Myocyte (in vitro differentiated cells): ENCODE measurements around the gene PHF20. TPM values are rescaled to one million over a fixed set of nuclear protein-coding genes. Genes with fewer than 3 reads are reported as not detected.
"Not testable (repeated sequence)": the region's sequence is repeated elsewhere in the genome, so short reads cannot be mapped to it uniquely, and the experiment has no call there.

Source experiments
- DNase-seq: peaks from one replicate; pipeline ENCODE4 v3.0.0-alpha.2; 2012; ENCODE audit warnings: low read depth
- polyA plus RNA-seq: library from polyadenylated mRNA; unstranded; fragments of >200 nt; gene quantifications from one replicate; pipeline ENCODE4 v1.2.1, GENCODE V29; 2012; ENCODE audit warnings: missing spikeins
- total RNA-seq: library from RNA; depleted of rRNA; stranded (reverse); fragments of >200 nt; gene quantifications from 2 replicates; pipeline ENCODE4 v1.2.3, GENCODE V29; 2014

Gene PHF20
- 27.1 and 28.5 TPM in 2 replicates for total RNA-seq
- polyA plus RNA-seq, result 25.1 TPM

GRCh38 chr20:35771689-35772562 lies at the start of gene PHF20:
Gene PHF20, plus strand, starts transcription at chr20:35772015. Its CDS starts 29,508 bp downstream, at chr20:35801523.
- peak; percentile 96 for DNase-seq

GRCh38 chr20:35723275-35723639 lies 48.6 kb upstream of the PHF20 start:
- not testable (repeated sequence) for DNase-seq

DNA sequence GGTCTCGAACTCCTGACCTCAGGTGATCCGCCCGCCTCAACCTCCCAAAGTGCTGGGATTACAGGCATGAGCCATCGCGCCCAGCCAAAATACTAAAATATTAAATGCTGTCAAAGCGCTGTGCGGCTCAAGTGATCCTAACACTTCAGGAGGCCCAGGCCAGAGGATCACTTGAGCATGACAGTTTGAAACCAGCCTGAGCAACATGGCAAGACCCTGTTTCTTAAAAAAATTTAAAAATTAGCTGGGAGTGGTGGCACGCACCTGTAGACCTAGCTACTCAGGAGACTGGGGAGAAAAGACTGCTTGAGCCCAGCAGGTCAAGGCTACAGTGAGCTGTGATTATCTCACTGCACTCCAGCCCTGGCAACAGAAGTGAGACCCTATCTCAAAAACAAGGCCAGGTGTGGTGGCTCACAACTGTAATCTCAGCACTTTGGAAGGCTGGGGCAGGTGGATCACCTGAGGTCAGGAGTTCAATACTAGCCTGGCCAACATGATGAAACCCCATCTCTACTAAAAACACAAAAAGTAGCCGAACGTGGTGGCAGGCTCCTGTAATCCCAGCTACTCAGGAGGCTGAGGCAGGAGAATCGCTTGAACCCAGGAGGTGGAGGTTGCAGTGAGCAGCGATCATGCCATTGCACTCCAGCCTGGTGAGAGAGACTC lies 48.0 kb upstream of the PHF20 start:
- DNase-seq, result not testable (repeated sequence)

DNA sequence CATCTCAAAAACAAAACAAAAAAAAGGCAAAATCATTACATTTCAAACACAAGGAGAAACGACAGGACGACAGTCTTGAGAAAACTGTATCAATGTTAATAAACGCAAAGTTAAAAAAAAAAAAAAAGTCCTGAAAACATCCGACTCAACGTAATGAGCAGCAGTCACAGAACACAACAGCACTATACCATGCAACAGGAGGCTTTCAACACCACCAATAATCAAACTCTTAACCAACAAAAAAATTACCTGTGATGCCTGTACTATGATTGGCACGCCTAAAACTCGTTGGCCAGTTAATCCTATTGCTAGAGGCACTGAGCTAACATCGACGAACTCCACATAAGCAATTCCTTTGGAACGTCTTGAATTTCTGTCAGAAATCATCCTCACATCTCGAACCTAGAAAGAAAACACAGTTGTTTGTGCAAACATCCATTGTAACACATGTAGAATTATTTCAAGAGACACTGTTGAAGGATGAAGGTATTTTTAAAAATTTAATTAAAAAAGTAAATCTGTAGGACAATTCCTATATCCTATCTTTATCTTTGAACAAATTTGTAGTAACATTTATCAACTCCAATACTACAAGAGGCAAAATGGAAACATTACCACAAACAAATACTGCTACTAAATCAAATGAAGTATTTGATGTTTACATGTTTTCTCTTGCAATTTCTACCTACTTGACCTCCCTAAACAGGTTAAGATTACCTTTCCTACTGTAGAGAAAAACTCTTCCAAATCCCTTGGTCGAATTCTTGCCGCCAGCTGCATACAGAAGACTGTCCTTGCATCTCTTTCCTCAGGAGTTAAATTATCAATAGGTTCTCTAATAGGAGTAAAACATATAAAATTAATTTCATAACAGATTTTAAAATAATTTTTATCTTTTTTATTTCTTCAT lies 47.2 kb upstream of the PHF20 start:
- no peak for DNase-seq

GRCh38 chr20:35726842-35727711 lies 44.7 kb upstream of the PHF20 start:
- DNase-seq, result no peak

GRCh38 chr20:35729283-35729807 lies 42.5 kb upstream of the PHF20 start:
- DNase-seq, result no peak

DNA sequence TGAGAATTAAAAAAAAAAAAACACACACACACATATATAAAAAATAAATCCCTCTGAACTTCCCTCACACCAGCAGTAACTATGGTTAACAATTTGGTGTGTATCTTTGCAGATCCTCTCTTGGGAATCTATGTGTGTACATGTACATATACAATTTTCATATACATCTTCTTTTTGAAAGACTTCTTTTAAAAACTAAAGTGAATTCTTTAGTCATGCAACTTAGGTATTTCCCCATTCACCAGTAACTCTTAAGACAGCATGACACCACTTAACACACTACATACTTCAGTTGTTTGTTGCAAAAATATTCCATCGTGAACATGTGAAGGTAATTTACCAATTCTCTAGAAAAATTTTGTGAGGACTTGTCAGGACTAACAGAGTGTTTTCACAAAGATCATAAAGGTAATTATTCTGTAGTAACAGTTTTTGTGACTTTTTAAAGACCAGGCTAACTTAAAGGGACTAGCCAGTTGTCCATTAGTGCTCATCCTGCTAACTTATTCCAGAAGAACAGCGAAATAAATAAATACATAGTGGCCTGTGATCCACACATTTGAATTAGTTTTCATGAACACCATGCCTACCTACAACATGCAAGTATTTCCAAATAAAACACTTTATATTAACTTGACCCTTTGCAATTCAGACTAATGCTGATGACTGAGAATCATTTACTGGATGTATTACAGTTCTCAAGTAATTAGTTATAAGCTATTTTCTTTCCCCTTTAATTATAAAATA lies 41.8 kb upstream of the PHF20 start:
- no peak for DNase-seq

DNA sequence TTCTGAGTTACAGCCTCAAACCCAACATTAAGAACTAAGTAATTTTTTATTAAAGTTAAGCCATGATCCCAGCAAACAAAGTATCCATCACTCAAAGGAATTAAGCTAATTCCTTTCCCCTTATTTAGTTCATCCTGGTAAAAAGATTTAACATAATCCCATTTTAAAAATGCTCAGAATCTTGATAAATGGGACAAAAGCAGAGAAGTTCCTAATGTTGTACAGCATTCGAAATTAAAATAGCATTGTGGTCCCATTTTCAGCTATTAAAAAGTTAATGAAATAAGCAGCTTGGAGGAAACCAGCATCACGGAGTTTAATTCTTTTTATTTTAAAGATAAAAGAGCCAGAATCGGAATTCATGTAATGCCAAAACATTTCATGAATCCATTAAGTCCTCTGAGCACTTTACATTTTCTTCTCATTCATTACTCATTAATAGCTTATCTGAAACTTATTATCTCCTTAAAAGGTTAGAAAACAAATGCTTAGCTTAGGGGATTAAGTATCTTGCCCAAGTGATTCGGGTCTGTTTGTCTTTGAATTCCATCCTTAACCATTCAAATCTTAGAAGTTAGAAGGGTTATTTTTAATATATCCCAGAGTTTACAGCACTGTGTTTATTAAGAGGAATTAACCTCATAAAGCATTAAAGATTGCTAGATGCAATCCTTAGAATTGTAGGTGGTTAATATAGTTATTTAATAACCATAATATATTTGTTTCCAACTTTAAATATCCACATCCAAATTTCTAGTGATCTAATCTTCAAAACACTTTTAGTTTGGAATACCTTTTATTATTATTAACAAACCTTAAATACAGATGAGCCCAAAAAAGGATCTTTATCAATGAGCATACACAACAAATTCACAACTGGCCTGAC lies 41.0 kb upstream of the PHF20 start:
- DNase-seq, result no peak

- no peak for DNase-seq
Observed at GRCh38 chr20:35731469-35731788, 40.4 kb upstream of the PHF20 start.

DNA sequence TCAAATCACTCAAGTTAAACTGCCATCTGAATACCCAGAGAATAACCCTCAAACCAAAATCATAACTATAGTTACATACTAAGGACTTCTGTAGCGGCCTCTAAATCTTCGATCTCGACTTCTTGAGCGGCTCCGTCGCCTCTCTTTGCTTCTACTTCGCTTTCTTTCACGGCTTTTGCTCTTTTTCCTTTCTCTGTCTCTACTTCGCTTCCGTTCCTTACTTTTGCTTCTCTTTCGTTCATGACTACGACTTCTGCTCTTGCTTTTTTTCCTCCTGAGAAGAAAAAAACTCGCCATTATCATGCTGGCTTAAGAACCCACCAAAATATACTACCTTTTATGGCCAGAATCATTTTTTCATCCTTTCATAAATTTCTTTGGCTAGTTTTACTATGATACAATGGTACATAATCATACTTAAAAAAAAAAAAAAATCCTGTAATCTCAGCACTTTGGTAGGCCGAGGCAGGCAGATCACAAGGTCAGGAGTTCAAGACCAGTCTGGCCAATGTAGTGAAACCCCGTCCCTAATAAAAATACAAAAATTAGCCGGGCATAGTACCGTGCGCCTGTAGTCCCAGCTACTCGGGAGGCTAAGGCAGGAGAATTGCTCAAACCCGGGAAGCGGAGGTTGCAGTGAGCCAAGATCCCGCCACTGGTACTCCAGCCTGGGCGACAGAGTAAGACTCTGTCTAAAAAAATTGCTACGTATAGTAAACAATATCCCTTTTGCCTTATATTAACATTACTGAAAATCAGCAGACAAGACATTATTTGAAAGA lies 39.8 kb upstream of the PHF20 start:
- no peak for DNase-seq

- DNase-seq, result no peak
Observed at GRCh38 chr20:35732644-35732982, 39.2 kb upstream of the PHF20 start.

- no peak for DNase-seq
Observed at GRCh38 chr20:35734374-35734773, 37.4 kb upstream of the PHF20 start.

GRCh38 chr20:35734777-35735649 lies 36.8 kb upstream of the PHF20 start:
- DNase-seq, result no peak

DNA sequence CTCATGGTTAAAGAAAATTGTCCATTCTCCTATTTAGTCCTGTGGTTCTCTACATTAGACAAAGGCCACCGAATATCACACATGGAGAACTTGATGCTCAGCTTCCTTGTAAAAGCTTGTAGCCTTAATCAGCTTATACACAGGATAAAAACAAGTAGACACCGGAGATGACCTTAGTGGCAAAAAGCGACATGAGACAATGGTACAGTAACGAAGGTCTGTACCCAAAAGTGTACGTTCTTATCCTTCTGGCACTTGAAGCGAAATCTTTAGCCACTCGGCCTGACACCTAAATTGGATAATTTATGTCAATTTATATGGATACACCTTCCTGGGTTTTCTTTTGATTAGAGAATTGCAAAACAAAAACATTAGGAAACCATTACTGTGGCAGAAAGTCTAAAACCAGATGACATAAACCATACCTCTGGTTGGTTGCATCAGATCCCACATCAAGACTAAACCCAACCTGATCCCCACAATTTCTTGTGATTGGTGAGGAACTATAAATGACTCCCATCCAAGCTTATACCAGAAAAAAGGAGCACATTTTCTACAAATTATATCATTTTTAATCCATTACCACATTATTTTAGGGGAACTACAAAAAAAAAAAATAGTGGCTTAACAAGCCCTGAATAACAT lies 35.9 kb upstream of the PHF20 start:
- no peak for DNase-seq

- DNase-seq, result no peak
Observed at GRCh38 chr20:35737865-35738333, 33.9 kb upstream of the PHF20 start.

- no peak for DNase-seq
Observed at GRCh38 chr20:35738410-35739179, 33.2 kb upstream of the PHF20 start.
